Measurements from ENCODE around the gene QTRT2.

Gene QTRT2

GRCh38 chr3:114034211-114034610, 22.3 kb upstream of the QTRT2 start:
- H2AFZ ChIP-seq (ENCODE audit: low read length): no peak overlapping the region
- H3K27me3 ChIP-seq (ENCODE audit: insufficient read depth, low read length, poor library complexity, severe bottlenecking): no peaks in the 10 kb centered on the region
- no peaks in the 10 kb centered on the region for H3K79me2 ChIP-seq (ENCODE audit: insufficient read depth, low read length)
- no peaks in the 10 kb centered on the region for H3K4me1 ChIP-seq (ENCODE audit: insufficient read depth, low read length, poor library complexity, severe bottlenecking)
- no peaks in the 10 kb centered on the region for H3K9me3 ChIP-seq (ENCODE audit: insufficient read depth, low read depth, low read length)
- H3F3A ChIP-seq (ENCODE audit: low read depth): no peaks in the 10 kb centered on the region
- no peaks in the 10 kb centered on the region for H3K9me2 ChIP-seq (replicated peaks; ENCODE audit: low read depth, low read length)
- no peak overlapping the region for H3K4me3 ChIP-seq (ENCODE audit: low read length, poor library complexity, severe bottlenecking)
- H3K4me2 ChIP-seq (ENCODE audit: low read depth, low read length, poor library complexity, severe bottlenecking): no peak overlapping the region
- TF ChIP-seq EZH2phosphoT487 (IDR thresholded peaks at IDR 0.05; ENCODE audit: borderline replicate concordance): no peak
- TF ChIP-seq, protein P1, sequence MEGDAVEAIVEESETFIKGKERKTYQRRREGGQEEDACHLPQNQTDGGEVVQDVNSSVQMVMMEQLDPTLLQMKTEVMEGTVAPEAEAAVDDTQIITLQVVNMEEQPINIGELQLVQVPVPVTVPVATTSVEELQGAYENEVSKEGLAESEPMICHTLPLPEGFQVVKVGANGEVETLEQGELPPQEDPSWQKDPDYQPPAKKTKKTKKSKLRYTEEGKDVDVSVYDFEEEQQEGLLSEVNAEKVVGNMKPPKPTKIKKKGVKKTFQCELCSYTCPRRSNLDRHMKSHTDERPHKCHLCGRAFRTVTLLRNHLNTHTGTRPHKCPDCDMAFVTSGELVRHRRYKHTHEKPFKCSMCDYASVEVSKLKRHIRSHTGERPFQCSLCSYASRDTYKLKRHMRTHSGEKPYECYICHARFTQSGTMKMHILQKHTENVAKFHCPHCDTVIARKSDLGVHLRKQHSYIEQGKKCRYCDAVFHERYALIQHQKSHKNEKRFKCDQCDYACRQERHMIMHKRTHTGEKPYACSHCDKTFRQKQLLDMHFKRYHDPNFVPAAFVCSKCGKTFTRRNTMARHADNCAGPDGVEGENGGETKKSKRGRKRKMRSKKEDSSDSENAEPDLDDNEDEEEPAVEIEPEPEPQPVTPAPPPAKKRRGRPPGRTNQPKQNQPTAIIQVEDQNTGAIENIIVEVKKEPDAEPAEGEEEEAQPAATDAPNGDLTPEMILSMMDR (conservative IDR thresholded peaks at IDR 0.05; ENCODE audit: low read length): no peak
- H4K20me1 ChIP-seq (ENCODE audit: insufficient read depth, low read length, poor library complexity, severe bottlenecking): no peaks in the 10 kb centered on the region
- H3K9ac ChIP-seq (ENCODE audit: low read depth, low read length, poor library complexity, severe bottlenecking): no peak overlapping the region
- no peaks in the 10 kb centered on the region for H3K36me3 ChIP-seq (ENCODE audit: insufficient read depth, low read length)

DNA sequence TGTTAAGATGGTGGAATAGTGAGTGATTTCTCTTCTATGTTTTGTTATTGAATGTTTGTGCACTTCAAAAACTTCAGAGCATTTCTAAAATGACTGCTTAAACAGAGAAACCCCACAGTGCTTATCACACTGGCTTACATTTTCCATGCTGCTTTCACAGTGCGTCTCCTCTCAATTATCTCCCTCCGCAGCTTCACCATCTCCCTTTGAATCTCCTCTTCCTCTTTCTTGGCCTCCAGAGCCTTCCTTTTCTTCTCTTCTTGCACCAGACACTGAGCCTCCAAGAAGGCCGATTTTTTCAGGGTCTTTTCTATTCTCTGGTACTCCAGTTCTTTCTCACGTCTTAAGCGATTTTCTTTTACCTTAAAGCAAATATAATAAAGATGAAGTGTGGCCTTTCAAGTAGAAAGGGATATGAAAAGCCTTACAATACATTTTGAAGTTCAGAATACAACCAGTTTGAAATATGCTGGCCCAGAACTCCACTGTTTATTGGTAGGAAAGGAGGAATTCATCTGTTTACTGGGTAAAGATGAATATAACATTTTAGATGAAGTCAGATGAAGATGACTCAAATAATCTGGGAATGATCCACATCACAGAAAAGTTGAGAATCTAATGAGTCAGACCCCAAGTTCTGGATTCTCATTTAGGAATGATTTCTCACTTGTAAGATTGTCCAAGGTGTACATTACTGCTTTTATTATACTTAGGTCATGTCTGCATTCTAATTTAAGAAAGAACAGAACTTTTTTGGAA, 21.6 kb upstream of the QTRT2 start:
- H3K27me3 ChIP-seq (ENCODE audit: insufficient read depth, low read length, poor library complexity, severe bottlenecking): no peaks in the 10 kb centered on the region
- no peak for TF ChIP-seq EZH2phosphoT487 (IDR thresholded peaks at IDR 0.05; ENCODE audit: borderline replicate concordance)
- TF ChIP-seq, protein P1 (conservative IDR thresholded peaks at IDR 0.05; ENCODE audit: low read length): no peak
- H3K4me1 ChIP-seq (ENCODE audit: insufficient read depth, low read length, poor library complexity, severe bottlenecking): no peaks in the 10 kb centered on the region
- no peaks in the 10 kb centered on the region for H3K79me2 ChIP-seq (ENCODE audit: insufficient read depth, low read length)
- H3F3A ChIP-seq (ENCODE audit: low read depth): no peaks in the 10 kb centered on the region
- no peaks in the 10 kb centered on the region for H4K20me1 ChIP-seq (ENCODE audit: insufficient read depth, low read length, poor library complexity, severe bottlenecking)
- H3K9me3 ChIP-seq (ENCODE audit: insufficient read depth, low read depth, low read length): no peaks in the 10 kb centered on the region
- no peak overlapping the region for H3K4me2 ChIP-seq (ENCODE audit: low read depth, low read length, poor library complexity, severe bottlenecking)
- H3K9me2 ChIP-seq (replicated peaks; ENCODE audit: low read depth, low read length): no peaks in the 10 kb centered on the region
- no peak overlapping the region for H3K4me3 ChIP-seq (ENCODE audit: low read length, poor library complexity, severe bottlenecking)
- H3K9ac ChIP-seq (ENCODE audit: low read depth, low read length, poor library complexity, severe bottlenecking): no peak overlapping the region
- no peaks in the 10 kb centered on the region for H3K36me3 ChIP-seq (ENCODE audit: insufficient read depth, low read length)
- no peak overlapping the region for H2AFZ ChIP-seq (ENCODE audit: low read length)

GRCh38 chr3:114035896-114036295, 20.6 kb upstream of the QTRT2 start:
- no peaks in the 10 kb centered on the region for H3K9me2 ChIP-seq (replicated peaks; ENCODE audit: low read depth, low read length)
- no peaks in the 10 kb centered on the region for H3F3A ChIP-seq (ENCODE audit: low read depth)
- H4K20me1 ChIP-seq (ENCODE audit: insufficient read depth, low read length, poor library complexity, severe bottlenecking): no peaks in the 10 kb centered on the region
- H3K27me3 ChIP-seq (ENCODE audit: insufficient read depth, low read length, poor library complexity, severe bottlenecking): no peaks in the 10 kb centered on the region
- no peaks in the 10 kb centered on the region for H3K79me2 ChIP-seq (ENCODE audit: insufficient read depth, low read length)
- H2AFZ ChIP-seq (ENCODE audit: low read length): no peak overlapping the region
- H3K4me3 ChIP-seq (ENCODE audit: low read length, poor library complexity, severe bottlenecking): no peak overlapping the region
- H3K4me1 ChIP-seq (ENCODE audit: insufficient read depth, low read length, poor library complexity, severe bottlenecking): no peaks in the 10 kb centered on the region
- no peaks in the 10 kb centered on the region for H3K36me3 ChIP-seq (ENCODE audit: insufficient read depth, low read length)
- TF ChIP-seq, protein P1 (conservative IDR thresholded peaks at IDR 0.05; ENCODE audit: low read length): no peak
- no peak for TF ChIP-seq EZH2phosphoT487 (IDR thresholded peaks at IDR 0.05; ENCODE audit: borderline replicate concordance)
- no peak overlapping the region for H3K9ac ChIP-seq (ENCODE audit: low read depth, low read length, poor library complexity, severe bottlenecking)
- H3K9me3 ChIP-seq (ENCODE audit: insufficient read depth, low read depth, low read length): no peaks in the 10 kb centered on the region
- H3K4me2 ChIP-seq (ENCODE audit: low read depth, low read length, poor library complexity, severe bottlenecking): no peak overlapping the region
